Fibroblast of the aortic adventitia (primary cell): ENCODE measurements around the gene NINL. TPM values are rescaled to one million over a fixed set of nuclear protein-coding genes. Genes with fewer than 3 reads are reported as not detected.

ENCODE experiments used
- DNase-seq: peaks from one replicate; pipeline ENCODE4 v3.0.0-alpha.2; 2010; ENCODE audit warnings: low read depth
- H3K4me3 ChIP-seq: 2 replicates; pipeline ENCODE4 v1.5.1; 2011; ENCODE audit warnings: low read depth, mild to moderate bottlenecking, control low read depth, low read length, moderate library complexity
- total RNA-seq: library from RNA; depleted of rRNA; stranded (reverse); fragments of >200 nt; gene quantifications from 2 replicates; pipeline ENCODE4 v1.2.3, GENCODE V29; 2012; ENCODE audit warnings: low replicate concordance
- TF ChIP-seq, protein P1 (sequence below): IDR thresholded peaks from 2 replicates; pipeline ENCODE4 v1.5.1; 2011; ENCODE audit warnings: mild to moderate bottlenecking, low read length, control low read depth, inconsistent platforms; ENCODE audit not compliant: insufficient read depth

NINL gene
- total RNA-seq, 1 donor, result 6.5 TPM

DNA sequence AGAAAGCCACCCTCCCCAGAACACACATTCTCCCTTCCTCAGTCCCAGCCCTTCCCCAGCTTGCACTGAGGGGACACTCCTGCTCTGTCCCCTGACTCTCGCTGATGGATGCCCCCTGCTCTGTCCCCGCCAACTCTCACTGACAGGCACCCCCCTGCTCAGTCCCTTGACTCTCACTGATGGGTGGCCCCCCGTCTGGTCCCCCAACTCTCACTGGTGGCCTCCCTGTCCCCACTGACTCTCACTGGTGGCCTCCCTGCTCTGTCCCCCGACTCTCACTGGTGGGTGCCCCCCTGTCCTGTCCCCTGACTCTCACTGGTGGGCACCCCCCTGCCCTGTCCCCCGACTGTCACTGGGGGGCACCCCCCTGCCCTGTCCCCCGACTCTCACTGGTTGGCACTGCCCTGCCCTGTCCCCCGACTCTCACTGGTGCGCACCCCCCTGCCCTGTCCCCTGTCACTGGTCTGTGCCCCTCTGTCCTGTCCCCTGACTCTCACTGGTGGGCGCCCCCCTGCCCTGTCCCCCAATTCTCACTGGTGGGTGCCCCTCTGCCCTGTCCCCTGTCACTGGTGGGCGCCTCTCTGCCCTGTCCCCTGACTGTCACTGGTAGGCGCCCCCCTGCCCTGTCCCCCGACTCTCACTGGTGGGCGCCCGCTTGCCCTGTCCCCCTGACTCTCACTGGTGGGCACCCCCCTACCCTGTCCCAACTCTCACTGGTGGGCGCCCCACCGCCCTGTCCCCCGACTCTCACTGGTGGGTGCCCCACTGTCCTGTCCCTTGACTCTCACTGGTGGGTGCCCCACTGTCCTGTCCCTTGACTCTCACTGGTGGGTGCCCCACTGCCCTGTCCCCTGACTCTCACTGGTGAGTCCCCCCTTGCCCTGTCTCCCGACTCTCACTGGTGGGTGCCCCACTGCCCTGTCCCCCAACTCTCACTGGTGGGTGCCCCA lies 116.9 kb downstream of the NINL start:
- H3K4me3 ChIP-seq, result no peak overlapping the region
- TF ChIP-seq, protein P1, sequence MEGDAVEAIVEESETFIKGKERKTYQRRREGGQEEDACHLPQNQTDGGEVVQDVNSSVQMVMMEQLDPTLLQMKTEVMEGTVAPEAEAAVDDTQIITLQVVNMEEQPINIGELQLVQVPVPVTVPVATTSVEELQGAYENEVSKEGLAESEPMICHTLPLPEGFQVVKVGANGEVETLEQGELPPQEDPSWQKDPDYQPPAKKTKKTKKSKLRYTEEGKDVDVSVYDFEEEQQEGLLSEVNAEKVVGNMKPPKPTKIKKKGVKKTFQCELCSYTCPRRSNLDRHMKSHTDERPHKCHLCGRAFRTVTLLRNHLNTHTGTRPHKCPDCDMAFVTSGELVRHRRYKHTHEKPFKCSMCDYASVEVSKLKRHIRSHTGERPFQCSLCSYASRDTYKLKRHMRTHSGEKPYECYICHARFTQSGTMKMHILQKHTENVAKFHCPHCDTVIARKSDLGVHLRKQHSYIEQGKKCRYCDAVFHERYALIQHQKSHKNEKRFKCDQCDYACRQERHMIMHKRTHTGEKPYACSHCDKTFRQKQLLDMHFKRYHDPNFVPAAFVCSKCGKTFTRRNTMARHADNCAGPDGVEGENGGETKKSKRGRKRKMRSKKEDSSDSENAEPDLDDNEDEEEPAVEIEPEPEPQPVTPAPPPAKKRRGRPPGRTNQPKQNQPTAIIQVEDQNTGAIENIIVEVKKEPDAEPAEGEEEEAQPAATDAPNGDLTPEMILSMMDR, result no peak
- DNase-seq, result no peak

DNA sequence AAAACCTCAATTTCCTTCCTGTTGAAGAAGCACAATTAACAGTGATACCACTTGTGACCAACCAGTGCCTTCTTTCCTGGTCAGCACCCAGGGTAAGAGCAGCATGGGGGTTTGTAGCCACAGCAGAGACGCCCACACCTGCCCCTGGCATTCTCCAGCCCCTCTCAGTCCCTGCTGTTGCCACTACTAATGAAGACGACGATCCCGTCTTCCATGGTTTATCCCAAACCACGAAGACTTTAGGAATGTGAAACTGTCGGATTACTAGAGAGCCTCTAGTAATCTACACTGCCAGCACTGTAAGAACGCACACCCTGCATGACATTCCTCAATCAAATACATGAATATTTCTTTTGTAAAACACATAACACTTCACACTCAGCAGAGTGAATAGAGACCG lies 117.9 kb downstream of the NINL start:
- no peak overlapping the region for H3K4me3 ChIP-seq
- TF ChIP-seq, protein P1, result no peak

DNA sequence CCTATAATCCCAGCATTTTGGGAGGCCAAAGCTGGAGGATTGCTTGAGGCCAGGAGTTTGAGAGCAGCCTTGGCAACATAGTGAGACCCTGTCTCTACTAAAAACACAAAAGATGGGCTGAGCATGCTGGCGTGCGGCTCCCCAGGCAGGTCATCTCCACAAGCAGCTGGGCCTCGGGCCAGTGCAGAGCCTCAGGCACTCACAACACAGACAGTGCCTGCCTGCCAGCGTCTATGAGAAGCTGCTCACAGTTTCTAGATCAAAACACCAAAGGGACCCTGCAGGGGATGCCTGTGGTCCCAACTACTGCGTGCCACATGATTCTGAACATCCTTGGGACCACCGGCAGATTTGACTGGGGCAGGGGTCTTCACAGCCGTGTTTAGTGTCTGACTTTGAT lies 118.5 kb downstream of the NINL start:
- TF ChIP-seq, protein P1, result no peak
- H3K4me3 ChIP-seq, result no peak overlapping the region
- no peak for DNase-seq

More for the DNA sequence above, 117.9 kb downstream of the NINL start:
- DNase-seq, result no peak

DNA sequence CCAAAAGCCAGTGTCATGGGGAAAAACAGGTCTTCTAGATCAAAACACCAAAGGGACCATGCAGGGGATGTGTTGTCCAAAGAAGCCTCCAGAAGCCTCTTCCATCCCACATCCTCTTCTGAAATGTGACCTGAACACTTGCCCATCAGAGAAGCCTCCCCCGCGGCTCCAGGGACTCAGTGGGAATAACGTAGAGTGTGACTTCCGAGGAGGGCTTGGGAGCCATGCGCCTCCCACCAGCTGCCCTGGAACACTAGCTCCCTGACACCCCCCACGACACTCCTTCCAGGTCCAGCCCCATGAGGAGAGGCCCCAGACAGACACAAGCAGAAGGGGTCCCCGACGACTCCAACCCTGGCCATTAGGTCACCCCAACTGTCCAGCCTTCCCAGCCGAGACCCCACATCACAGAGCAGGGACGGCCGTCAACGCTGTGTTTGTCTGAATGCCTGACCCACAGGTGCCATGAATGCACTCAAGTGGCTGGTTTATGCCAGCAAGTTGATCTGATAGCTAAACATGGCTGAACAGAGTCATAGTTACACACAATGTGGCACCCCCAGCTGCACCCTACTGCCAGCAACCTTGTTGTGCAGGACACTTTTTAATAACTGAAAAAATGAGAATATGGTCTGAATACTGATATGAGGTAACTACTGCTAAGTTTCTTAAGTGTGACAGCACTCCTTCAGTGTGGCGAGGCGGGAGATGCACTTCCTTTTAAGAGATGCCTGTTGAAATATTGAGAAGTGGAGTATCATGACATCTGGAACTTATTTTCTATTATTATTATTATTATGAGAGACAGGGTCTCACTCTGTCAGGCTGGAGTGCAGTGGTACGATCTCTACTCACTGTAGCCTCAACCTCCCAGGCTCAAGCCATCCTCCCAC lies 119.8 kb downstream of the NINL start:
- H3K4me3 ChIP-seq, result no peak overlapping the region
- TF ChIP-seq, protein P1, result no peak
- no peak for DNase-seq

DNA sequence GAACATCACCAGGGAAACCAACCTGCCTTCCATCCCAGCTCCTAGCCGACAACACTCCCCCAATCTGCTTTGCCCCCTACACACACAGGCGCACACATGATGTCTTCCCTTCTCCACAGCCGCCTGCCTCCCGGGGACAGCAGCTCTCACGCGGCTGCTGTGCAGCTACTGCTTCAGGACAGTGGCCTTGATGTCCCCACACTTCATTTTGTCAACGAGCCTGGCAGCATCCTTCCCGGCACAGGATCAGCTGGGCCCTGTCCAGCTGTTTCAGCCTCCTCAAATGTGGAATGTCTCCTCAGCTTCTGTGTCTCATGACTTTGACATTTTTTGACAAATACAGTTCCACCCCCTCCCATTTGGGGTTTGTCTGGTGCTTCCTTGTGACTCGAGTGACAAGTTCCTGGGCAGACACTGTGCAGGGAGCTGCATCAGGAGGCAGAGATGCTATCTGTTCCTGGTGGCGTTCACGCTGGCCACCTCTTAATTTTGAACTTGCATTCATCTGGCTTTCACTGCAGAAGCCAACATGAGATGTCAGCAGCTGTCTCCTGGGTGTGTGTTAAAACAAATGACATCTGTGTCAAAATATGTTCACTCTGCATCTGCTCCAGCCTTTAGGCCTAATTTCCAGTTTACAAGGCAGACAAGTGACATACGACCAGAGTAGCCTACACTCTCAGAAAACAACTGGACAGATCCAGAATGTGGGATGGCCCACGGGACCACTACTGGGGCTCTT lies 120.7 kb downstream of the NINL start:
- TF ChIP-seq, protein P1, result no peak
- DNase-seq, result no peak
- H3K4me3 ChIP-seq, result no peak overlapping the region
